K562 (cell line): ENCODE data around the gene KCTD6. TPM values are rescaled to one million over a fixed set of nuclear protein-coding genes. Genes with fewer than 3 reads are reported as not detected.
A peak's percentile ranks its signal among the peaks of the same experiment; 100 is the strongest.

Source experiments
- ATAC-seq: fragments of 200-7000 bp; cut with Tn5 transposase; 3 replicates; pipeline ENCODE4 v1.9.1; 2020; ENCODE audit warnings: moderate library complexity
- Bru-seq: library from RNA; stranded (reverse); fragments of 400-500 nt; gene quantifications from one replicate; lab custom pipeline; 2021; lab: Mats Ljungman, UMichigan
- BruChase-seq, 2 experiments: library from RNA; stranded (reverse); fragments of 400-500 nt; gene quantifications; one replicate each; lab custom pipeline; 2021; lab: Mats Ljungman, UMichigan
- BruUV-seq: library from RNA; stranded (reverse); fragments of 400-500 nt; replicated peaks from 2 replicates; lab custom pipeline; 2021; lab: Mats Ljungman, UMichigan
- CTCF ChIA-PET: fragments of 300-600 bp; formaldehyde crosslinking; extraction: SDS; loops from one replicate; lab custom pipeline; 2021; ENCODE audit warnings: low intra/inter-chr PET ratio; lab: Yijun Ruan, JAX
- POLR2A ChIA-PET: fragments of 300-600, 350-650 bp; sonication (Branson Sonifier 250); formaldehyde crosslinking; extraction: SDS; loops from one replicate; lab custom pipeline; 2021; ENCODE audit warnings: antibody characterized with exemption, inconsistent platforms; lab: Yijun Ruan, JAX
- DNase-seq, 4 experiments: peaks; one replicate each; pipeline versions ENCODE4 v3.0.0 to v3.0.0-alpha.2; 2011 to 2018; ENCODE audit warnings: low spot score in 3 of 4, mixed read lengths in 3 of 4; ENCODE audit errors: extremely low read depth in 1 of 4
- FAIRE-seq: peaks from 2 replicates; lab custom pipeline; 2011; peaks lifted over from hg19 to GRCh38; lab: Jason Lieb, UNC
- H2AFZ ChIP-seq: 2 replicates; pipeline ENCODE4 v1.6.0; 2011; ENCODE audit warnings: low read depth, low read length, control low read depth, inconsistent platforms
- H3K27ac ChIP-seq: fragments of 200-600 bp; 3 replicates; pipeline ENCODE4 v1.8.0; 2011; ENCODE audit warnings: low read depth, mild to moderate bottlenecking, control low read depth, inconsistent platforms, low read length, moderate library complexity, mixed read lengths; ENCODE audit errors: extremely low read depth
- H3K27me3 ChIP-seq, 2 experiments: fragments of 300-600 bp in 1 of 2; 2 replicates in 1 of 2; 3 replicates in 1 of 2; pipeline versions ENCODE4 v1.6.0 to v1.8.0; 2011; ENCODE audit warnings: inconsistent platforms in 2 of 2, low read length in 2 of 2, mild to moderate bottlenecking in 1 of 2, mixed read lengths in 1 of 2, moderate library complexity in 1 of 2; ENCODE audit not compliant: control insufficient read depth in 2 of 2, insufficient read depth in 2 of 2
- H3K36me3 ChIP-seq: fragments of 300-600 bp; 3 replicates; pipeline ENCODE4 v1.8.0; 2011; ENCODE audit warnings: mild to moderate bottlenecking, low read length, inconsistent platforms; ENCODE audit not compliant: control insufficient read depth, insufficient read depth
- H3K4me1 ChIP-seq, 2 experiments: fragments of 200-600 bp in 1 of 2; replicated peaks in 1 of 2; 2 replicates in 1 of 2; 3 replicates in 1 of 2; pipeline versions ENCODE4 v1.5.1 to v1.8.0; 2011; ENCODE audit warnings: inconsistent platforms in 2 of 2, low read length in 2 of 2, mild to moderate bottlenecking in 1 of 2, mixed read lengths in 1 of 2, moderate library complexity in 1 of 2; ENCODE audit not compliant: control insufficient read depth in 2 of 2, insufficient read depth in 2 of 2
- H3K4me2 ChIP-seq: 2 replicates; pipeline ENCODE4 v1.6.1; 2011; ENCODE audit warnings: low read length, control low read depth, inconsistent platforms, mixed read lengths; ENCODE audit not compliant: insufficient read depth
- H3K4me3 ChIP-seq: fragments of 200-600 bp; sonication (generic), shearing (Covaris generic); 2 replicates; pipeline ENCODE4 v1.5.1; 2016; ENCODE audit warnings: control low read depth, inconsistent platforms
- H3K79me2 ChIP-seq: fragments of 200-600 bp; 3 replicates; pipeline ENCODE4 v1.8.0; 2011; ENCODE audit warnings: low read length, inconsistent platforms; ENCODE audit not compliant: control insufficient read depth, insufficient read depth
- H3K9ac ChIP-seq, 2 experiments: 2 replicates each; pipeline versions ENCODE4 v1.6.0 to v1.6.1; 2011; ENCODE audit warnings: low read depth in 2 of 2, low read length in 2 of 2, control low read depth in 1 of 2, inconsistent platforms in 1 of 2, mild to moderate bottlenecking in 1 of 2, mixed read lengths in 1 of 2; ENCODE audit not compliant: insufficient read depth in 1 of 2
- H3K9me1 ChIP-seq: one replicate; pipeline ENCODE4 v1.6.0; 2011; ENCODE audit warnings: inconsistent platforms, mild to moderate bottlenecking, low read length, moderate library complexity; ENCODE audit not compliant: control insufficient read depth, insufficient read depth
- H3K9me3 ChIP-seq: replicated peaks from 2 replicates; pipeline ENCODE4 v1.5.1; 2011; ENCODE audit warnings: low read depth, low read length, inconsistent platforms; ENCODE audit not compliant: control insufficient read depth, insufficient read depth
- H4K20me1 ChIP-seq: replicated peaks from 2 replicates; pipeline ENCODE4 v1.6.1; 2011; ENCODE audit warnings: low read length, inconsistent platforms, mixed read lengths; ENCODE audit not compliant: control insufficient read depth, insufficient read depth
- BRCA1 ChIP-seq, 2 experiments: fragments of 450-650 bp in 1 of 2; sonication (generic) in 1 of 2; formaldehyde crosslinking in 1 of 2; IDR thresholded peaks; 2 replicates each; pipeline versions ENCODE4 v1.5.0 to v1.6.1; 2017 to 2020; ENCODE audit warnings: mild to moderate bottlenecking in 1 of 2, missing genetic modification reagents in 1 of 2
- GTF2A2 ChIP-seq: IDR thresholded peaks from 2 replicates; pipeline ENCODE4 v1.6.1; 2016; ENCODE audit warnings: mild to moderate bottlenecking, missing genetic modification characterization, missing compliant biosample characterization
- MTA1 ChIP-seq: fragments of 450-650 bp; IDR thresholded peaks from 2 replicates; pipeline ENCODE4 v1.6.1; 2017; ENCODE audit warnings: borderline replicate concordance
- PCBP1 ChIP-seq: fragments of 200-400 bp; formaldehyde crosslinking; IDR thresholded peaks from 2 replicates; pipeline ENCODE4 v1.6.1; 2018; ENCODE audit warnings: mild to moderate bottlenecking, low read depth, low read length; ENCODE audit not compliant: poor library complexity, severe bottlenecking
- PHF8 ChIP-seq: fragments of 200-600 bp; sonication (generic); IDR thresholded peaks from 2 replicates; pipeline ENCODE4 v1.6.1; 2012; ENCODE audit warnings: mixed run types, mild to moderate bottlenecking, inconsistent platforms, low read length, moderate library complexity, borderline replicate concordance
- SIN3B ChIP-seq: fragments of 450-650 bp; IDR thresholded peaks from 2 replicates; pipeline ENCODE4 v1.6.1; 2017; ENCODE audit warnings: low read depth, mild to moderate bottlenecking, moderate library complexity
- XRCC4 ChIP-seq: IDR thresholded peaks from one replicate; pipeline ENCODE4 v1.6.1; 2011; ENCODE audit not compliant: insufficient read depth, insufficient read length; ENCODE audit errors: extremely low read depth
- ZFP36 ChIP-seq: fragments of 150-350 bp; IDR thresholded peaks from 2 replicates; pipeline ENCODE4 v1.6.1; 2018; ENCODE audit warnings: low read length, low read depth; ENCODE audit not compliant: partially characterized antibody
- ZNF444 ChIP-seq: fragments of 250-450 bp; sonication (Bioruptor Pico); IDR thresholded peaks from 2 replicates; pipeline ENCODE4 v1.4.0; 2020; ENCODE audit warnings: mild to moderate bottlenecking, moderate library complexity
- WGBS: fragments of 100-300 bp; shearing (Covaris generic); methylation state at CpG from one replicate; pipeline ENCODE4 v1.1.6; 2016; ENCODE audit warnings: low coverage, mixed read lengths; ENCODE audit not compliant: insufficient coverage; ENCODE audit errors: missing lambda C conversion rate; 5-methylcytosine and 5-hydroxymethylcytosine counted together
- in situ Hi-C: fragments of 300-500 bp; cut with MboI; formaldehyde crosslinking; loops from 4 replicates; pipeline ENCODE4 v1.15.0; 2018; ENCODE audit warnings: inconsistent platforms, mixed read lengths
- intact Hi-C: fragments of 100-400 bp; cut with micrococcal nuclease; formaldehyde crosslinking; loops from 2 replicates; pipeline ENCODE4 v1.14.2; 2022
- long read RNA-seq, 3 experiments: library from polyadenylated mRNA in 2 of 3; library from RNA in 1 of 3; unstranded in 2 of 3; stranded (forward) in 1 of 3; transcript quantifications; one replicate each; pipeline ENCODE4 v2.0.0, GENCODE V29; 2019 to 2022
- polyA minus RNA-seq, 3 experiments: library from RNA; depleted of rRNA, polyadenylated mRNA; stranded (reverse); fragments of >200 nt; gene quantifications; 2 replicates each; pipeline ENCODE4 v1.2.3, GENCODE V29; 2011
- polyA plus RNA-seq, 8 experiments: library from polyadenylated mRNA; depleted of rRNA in 4 of 8; stranded (reverse) in 5 of 8; unstranded in 3 of 8; fragments of >200 nt; fragmentation: Nextera tagmentation in 2 of 8; fragmentation: Illumina TruSeq in 1 of 8; extraction: Ambion mirVana in 2 of 8; extraction: Trizol in 1 of 8; gene quantifications; 2 replicates each; pipeline versions ENCODE4 v1.2.1 to v1.2.3, GENCODE V29; 2011 to 2014; ENCODE audit warnings: inconsistent platforms in 1 of 8, missing spikeins in 1 of 8
- total RNA-seq, 7 experiments: library from RNA; depleted of rRNA in 6 of 7; stranded (reverse); fragments of >200 nt in 6 of 7; fragmentation: Illumina TruSeq in 2 of 7; extraction: Trizol in 2 of 7; gene quantifications; 2 replicates each; pipeline versions ENCODE4 v1.2.1 to v1.2.3, GENCODE V29; 2011 to 2021; ENCODE audit warnings: low replicate concordance in 1 of 7
- TF ChIP-seq, protein P1 (sequence below): fragments of 450-650 bp; formaldehyde crosslinking; IDR thresholded peaks from 2 replicates; pipeline ENCODE4 v1.4.0; 2020; ENCODE audit warnings: mild to moderate bottlenecking, mixed read lengths
- TF ChIP-seq, protein P2 (sequence below): fragments of 250-450 bp; sonication (Bioruptor Pico); IDR thresholded peaks from 2 replicates; pipeline ENCODE4 v1.9.0; 2021; ENCODE audit warnings: mild to moderate bottlenecking

KCTD6 gene
- total RNA-seq (2011; cell fraction: chromatin; rRNA removed; ENCODE audit: low replicate concordance): 7.6 and 24.0 TPM in 2 replicates
- 3.5 and 5.3 TPM in 2 replicates for total RNA-seq (2011; cell fraction: nucleolus; rRNA removed)
- total RNA-seq (2011; cell fraction: nucleoplasm; rRNA removed): 7.4 and 11.0 TPM in 2 replicates
- 2.1 and 4.4 TPM in 2 replicates for total RNA-seq (2014; rRNA removed)
- 3.7 and 5.1 TPM in 2 replicates for total RNA-seq (2014; rRNA removed; fragmentation: Illumina TruSeq; extraction: Trizol)
- 5.2 and 5.3 TPM in 2 replicates for total RNA-seq (2015; rRNA removed; fragmentation: Illumina TruSeq; extraction: Trizol)
- 3.0 and 3.5 TPM in 2 replicates for total RNA-seq (2021)
- polyA plus RNA-seq (2011; rRNA removed): 5.0 and 5.1 TPM in 2 replicates
- 2.4 and 3.2 TPM in 2 replicates for polyA plus RNA-seq (2011; cell fraction: cytosol; rRNA removed)
- polyA plus RNA-seq (2011; cell fraction: nucleus; rRNA removed): 2.8 and 3.6 TPM in 2 replicates
- polyA plus RNA-seq (2012): 2.8 and 3.2 TPM in 2 replicates
- polyA plus RNA-seq (2014; fragmentation: Illumina TruSeq; extraction: Trizol): 4.2 and 5.9 TPM in 2 replicates
- polyA plus RNA-seq (2014; fragmentation: Nextera tagmentation; extraction: Ambion mirVana): 1 to 10 TPM; 4.0 to 4.5 TPM
- polyA plus RNA-seq (2014; rRNA removed): 3.9 and 5.3 TPM in 2 replicates
- 4.3 and 5.2 TPM in 2 replicates for polyA minus RNA-seq (2011; rRNA and poly(A)+ RNA removed)
- 2.5 TPM in 1 of 2 replicates, not detected in the other for polyA minus RNA-seq (2011; cell fraction: cytosol; rRNA and poly(A)+ RNA removed)
- polyA minus RNA-seq (2011; cell fraction: nucleus; rRNA and poly(A)+ RNA removed): 4.7 and 8.1 TPM in 2 replicates
- percentile 67 among the genes with signal in this experiment for Bru-seq, nascent RNA
- BruChase-seq, experiment 1, labeled RNA remaining after a 2-hour chase: percentile 74 among the genes with signal in this experiment
- BruChase-seq, experiment 2, labeled RNA remaining after a 6-hour chase: percentile 77 among the genes with signal in this experiment
- long read RNA-seq, experiment 1, transcript KCTD6-202 (3 exons, 1,533 nt): major isoform, 10 of 16 reads
- long read RNA-seq, experiment 1, partial matches to known transcripts: 3 of 16 reads
- long read RNA-seq, experiment 1, other reads (novel, unspliced or antisense): 2 of 16 reads
- long read RNA-seq, experiment 2, partial matches to known transcripts: 0 of 4 reads
- long read RNA-seq, experiment 2, other reads (novel, unspliced or antisense): 3 of 4 reads
- long read RNA-seq, experiment 3, transcript KCTD6-202 (3 exons, 1,533 nt): major isoform, 5 of 5 reads
- long read RNA-seq, experiment 3, partial matches to known transcripts: 0 of 5 reads
- long read RNA-seq, experiment 3, other reads (novel, unspliced or antisense): 0 of 5 reads

DNA sequence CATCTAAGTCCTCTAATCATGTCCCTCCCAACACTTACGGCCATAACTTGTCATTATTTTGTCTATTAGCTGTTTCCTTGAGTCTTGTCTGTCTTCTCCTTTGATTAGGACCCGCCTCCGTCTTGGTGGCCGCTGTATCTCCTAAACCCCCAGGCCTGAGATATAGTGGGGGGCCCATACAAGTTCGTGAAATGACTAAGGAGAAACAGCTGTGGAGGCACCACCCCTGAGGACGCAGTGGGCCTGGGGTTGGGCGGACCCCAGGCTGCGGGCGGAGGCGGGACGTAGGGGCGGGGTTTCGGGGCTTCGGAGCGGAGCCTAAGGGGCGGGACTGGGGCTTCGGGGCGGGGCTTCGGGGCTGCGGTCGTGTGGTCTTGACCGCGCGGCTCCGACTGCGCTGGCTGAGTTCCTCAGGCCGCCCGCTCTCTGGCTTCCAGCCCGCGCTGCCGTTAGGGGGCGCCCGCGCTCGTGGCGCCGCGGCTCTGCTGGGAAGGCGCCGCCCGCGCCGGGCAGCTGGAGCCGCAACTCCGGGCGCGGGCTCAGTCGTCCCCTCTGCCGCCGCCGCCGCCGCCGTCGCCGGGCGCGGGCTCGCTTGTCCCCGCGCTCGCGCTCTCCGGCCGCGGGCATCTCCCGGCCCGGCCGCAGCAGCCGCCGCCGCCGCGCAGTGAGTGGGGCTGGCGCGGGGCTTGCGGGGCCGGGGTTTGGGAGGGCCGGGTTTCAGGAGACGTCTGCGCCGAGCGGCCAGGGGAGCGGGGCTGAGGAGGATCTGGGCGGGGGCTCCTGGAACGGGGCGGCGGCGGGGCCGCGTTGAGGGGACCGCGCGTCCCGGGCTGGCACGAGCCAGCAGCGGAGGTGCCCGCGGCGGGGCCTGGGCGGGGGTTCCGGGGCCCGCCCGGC, at the start of gene KCTD6:
Gene KCTD6 (plus strand): TSS at position 591 of the 897 bp plus-strand sequence. CDS start 6,660 bp downstream, outside the sequence.
- Histone ChIP-seq H3K27me3 (no peaks in the 10 kb centered on the region), H3K9ac (peak within 1 kb of the TSS; percentile 53 to 87), H3K36me3 (no peaks in the 10 kb centered on the region), H3K9me1 (no peaks in the 10 kb centered on the region), H3K9me3 (no peaks in the 10 kb centered on the region), H4K20me1 (no peaks in the 10 kb centered on the region), H3K4me3 (peak within 1 kb of the TSS; percentile 73), H3K27ac (peak within 1 kb of the TSS; percentile 39; the same call in 1 of the 3 replicates), H3K79me2 (peaks cover 17% of the 10 kb centered on the region; the same call in 2 of the 3 replicates), H2AFZ (peak within 1 kb of the TSS; percentile 84), H3K4me1 (peaks cover 23 to 26% of the 10 kb centered on the region in 2 experiments; a peak in 4 of 5 replicates), H3K4me2 (peak within 1 kb of the TSS; percentile 83)
- ChIA-PET POLR2A (interaction anchor here (0.6 to 1.7 kb wide), 2 partner anchors 108 to 185 kb away, joined by 3 to 5 read pairs; partner anchors contain the start of gene HTD2), CTCF (interaction anchor here (0.7 kb wide), 1 partner anchor 41 kb away, joined by 3 read pairs; no protein-coding TSS in a partner anchor)
- in situ Hi-C loops (no loop called here), intact Hi-C loops (loop anchor here (2.0 kb wide), 2 partner anchors 41 to 159 kb away; partner anchors contain the start of gene PXK)
- DNase-seq: peak; percentile 89 to 91 (median 90)
- 0% methylated on average over 6 of the region's 104 CpGs for WGBS
- peak; percentile 99 for ATAC-seq
- peak; percentile 82 for FAIRE-seq
- BruUV-seq: no TSS peak
- TF ChIP-seq, protein P1, sequence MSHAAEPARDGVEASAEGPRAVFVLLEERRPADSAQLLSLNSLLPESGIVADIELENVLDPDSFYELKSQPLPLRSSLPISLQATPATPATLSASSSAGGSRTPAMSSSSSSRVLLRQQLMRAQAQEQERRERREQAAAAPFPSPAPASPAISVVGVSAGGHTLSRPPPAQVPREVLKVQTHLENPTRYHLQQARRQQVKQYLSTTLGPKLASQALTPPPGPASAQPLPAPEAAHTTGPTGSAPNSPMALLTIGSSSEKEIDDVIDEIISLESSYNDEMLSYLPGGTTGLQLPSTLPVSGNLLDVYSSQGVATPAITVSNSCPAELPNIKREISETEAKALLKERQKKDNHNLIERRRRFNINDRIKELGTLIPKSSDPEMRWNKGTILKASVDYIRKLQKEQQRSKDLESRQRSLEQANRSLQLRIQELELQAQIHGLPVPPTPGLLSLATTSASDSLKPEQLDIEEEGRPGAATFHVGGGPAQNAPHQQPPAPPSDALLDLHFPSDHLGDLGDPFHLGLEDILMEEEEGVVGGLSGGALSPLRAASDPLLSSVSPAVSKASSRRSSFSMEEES (CRISPR knock-in tag): no peak
- no peak for TF ChIP-seq MTA1
- no peak for TF ChIP-seq XRCC4
- TF ChIP-seq ZFP36: no peak
- no peak; the same call in 1 of the 2 replicates for TF ChIP-seq SIN3B
- TF ChIP-seq ZNF444 (CRISPR knock-in tag): no peak
- TF ChIP-seq PHF8: peak; percentile 47; the same call in 1 of the 2 replicates
- TF ChIP-seq, protein P2, sequence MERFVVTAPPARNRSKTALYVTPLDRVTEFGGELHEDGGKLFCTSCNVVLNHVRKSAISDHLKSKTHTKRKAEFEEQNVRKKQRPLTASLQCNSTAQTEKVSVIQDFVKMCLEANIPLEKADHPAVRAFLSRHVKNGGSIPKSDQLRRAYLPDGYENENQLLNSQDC (CRISPR knock-in tag): no peak
- TF ChIP-seq PCBP1: no peak
- no peak for TF ChIP-seq GTF2A2 (tag)
- no peak for TF ChIP-seq BRCA1 (IDR thresholded peaks at IDR 0.05)
- TF ChIP-seq BRCA1 (CRISPR knock-in tag; IDR thresholded peaks at IDR 0.05): no peak
